ENCODE data around the gene TEX11.
"Not testable (repeated sequence)": the region's sequence is repeated elsewhere in the genome, so short reads cannot be mapped to it uniquely, and the experiment has no call there.

Gene TEX11

GRCh38 chrX:70878902-70879301 lies 29.6 kb downstream of the TEX11 start:
- Histone ChIP-seq H4K20me1 (ENCODE audit: insufficient read depth) (no peaks in the 10 kb centered on the region), H3K36me3 (ENCODE audit: insufficient read depth) (no peaks in the 10 kb centered on the region), H3K27me3 (ENCODE audit: insufficient read depth, low read depth) (no peaks in the 10 kb centered on the region), H3K9ac (no peak overlapping the region), H2AFZ (ENCODE audit: low read depth) (no peak overlapping the region; the same call in 1 of the 2 replicates), H3K27ac (no peak overlapping the region), H3K4me2 (peak overlapping the region; percentile 13; the same call in 1 of the 2 replicates), H3K4me1 (ENCODE audit: low read depth, poor library complexity, severe bottlenecking) (peaks cover 11% of the 10 kb centered on the region), H3K4me3 (IDR thresholded peaks at IDR 0.05; ENCODE audit: insufficient read depth, low read depth, low read length) (no peak overlapping the region), H3K79me2 (ENCODE audit: insufficient read depth, low read depth) (no peaks in the 10 kb centered on the region)
- no peak for TF ChIP-seq CTCF (conservative IDR thresholded peaks at IDR 0.05; ENCODE audit: low read depth, low read length)

GRCh38 chrX:70852294-70852693 lies 56.2 kb downstream of the TEX11 start:
- H3K4me1 ChIP-seq (ENCODE audit: low read depth, poor library complexity, severe bottlenecking) = no peaks in the 10 kb centered on the region
- no peak overlapping the region for H3K4me3 ChIP-seq (IDR thresholded peaks at IDR 0.05; ENCODE audit: insufficient read depth, low read depth, low read length)
- H3K27ac ChIP-seq = no peak overlapping the region
- no peak overlapping the region for H2AFZ ChIP-seq (ENCODE audit: low read depth)
- H3K79me2 ChIP-seq (ENCODE audit: insufficient read depth, low read depth) = no peaks in the 10 kb centered on the region
- no peaks in the 10 kb centered on the region for H3K36me3 ChIP-seq (ENCODE audit: insufficient read depth)
- H3K27me3 ChIP-seq (ENCODE audit: insufficient read depth, low read depth) = no peaks in the 10 kb centered on the region
- no peaks in the 10 kb centered on the region for H4K20me1 ChIP-seq (ENCODE audit: insufficient read depth)
- no peak for TF ChIP-seq CTCF (conservative IDR thresholded peaks at IDR 0.05; ENCODE audit: low read depth, low read length)
- H3K4me2 ChIP-seq = no peak overlapping the region
- no peak overlapping the region for H3K9ac ChIP-seq

GRCh38 chrX:70844081-70844480 lies 64.4 kb downstream of the TEX11 start:
- H2AFZ ChIP-seq (ENCODE audit: low read depth); H3K27ac ChIP-seq; H3K36me3 ChIP-seq (ENCODE audit: insufficient read depth); H3K4me3 ChIP-seq (IDR thresholded peaks at IDR 0.05; ENCODE audit: insufficient read depth, low read depth, low read length); H3K4me2 ChIP-seq; H3K79me2 ChIP-seq (ENCODE audit: insufficient read depth, low read depth); H3K4me1 ChIP-seq (ENCODE audit: low read depth, poor library complexity, severe bottlenecking); H3K9ac ChIP-seq; H3K27me3 ChIP-seq (ENCODE audit: insufficient read depth, low read depth); H4K20me1 ChIP-seq (ENCODE audit: insufficient read depth): not testable (repeated sequence)

GRCh38 chrX:70843620-70844019 lies 64.9 kb downstream of the TEX11 start:
- H3K36me3 ChIP-seq (ENCODE audit: insufficient read depth); H2AFZ ChIP-seq (ENCODE audit: low read depth); H4K20me1 ChIP-seq (ENCODE audit: insufficient read depth); H3K9ac ChIP-seq; H3K4me1 ChIP-seq (ENCODE audit: low read depth, poor library complexity, severe bottlenecking); H3K4me3 ChIP-seq (IDR thresholded peaks at IDR 0.05; ENCODE audit: insufficient read depth, low read depth, low read length); H3K27me3 ChIP-seq (ENCODE audit: insufficient read depth, low read depth); H3K4me2 ChIP-seq; H3K27ac ChIP-seq; H3K79me2 ChIP-seq (ENCODE audit: insufficient read depth, low read depth): not testable (repeated sequence)

- no peak overlapping the region for H3K27ac ChIP-seq
- H2AFZ ChIP-seq (ENCODE audit: low read depth) = no peak overlapping the region
- TF ChIP-seq CTCF (conservative IDR thresholded peaks at IDR 0.05; ENCODE audit: low read depth, low read length) = no peak
- H3K27me3 ChIP-seq (ENCODE audit: insufficient read depth, low read depth) = no peaks in the 10 kb centered on the region
- no peak overlapping the region for H3K4me2 ChIP-seq
- H4K20me1 ChIP-seq (ENCODE audit: insufficient read depth) = no peaks in the 10 kb centered on the region
- H3K4me1 ChIP-seq (ENCODE audit: low read depth, poor library complexity, severe bottlenecking) = no peaks in the 10 kb centered on the region
- no peaks in the 10 kb centered on the region for H3K36me3 ChIP-seq (ENCODE audit: insufficient read depth)
- no peak overlapping the region for H3K9ac ChIP-seq
- no peak overlapping the region for H3K4me3 ChIP-seq (IDR thresholded peaks at IDR 0.05; ENCODE audit: insufficient read depth, low read depth, low read length)
- H3K79me2 ChIP-seq (ENCODE audit: insufficient read depth, low read depth) = no peaks in the 10 kb centered on the region
Observed at GRCh38 chrX:70834589-70834988, 73.9 kb downstream of the TEX11 start.

Measured in KMS-11 (cell line).